Mucosa of stomach (tissue), 1 donor: ENCODE data around the gene TFAP2E.

ENCODE experiments used
- H3K27me3 ChIP-seq: one replicate; pipeline ENCODE4 v1.7.0; 2013; ENCODE audit warnings: mild to moderate bottlenecking, low read length; ENCODE audit not compliant: control insufficient read depth, insufficient read depth
- H3K36me3 ChIP-seq: one replicate; pipeline ENCODE4 v1.7.0; 2013; ENCODE audit warnings: low read length; ENCODE audit not compliant: control insufficient read depth, insufficient read depth
- H3K4me1 ChIP-seq: one replicate; pipeline ENCODE4 v1.7.0; 2013; ENCODE audit warnings: mild to moderate bottlenecking, low read length; ENCODE audit not compliant: control insufficient read depth, insufficient read depth
- H3K4me3 ChIP-seq: one replicate; pipeline ENCODE4 v1.7.0; 2013; ENCODE audit warnings: low read length
- H3K9ac ChIP-seq: one replicate; pipeline ENCODE4 v1.7.0; 2013; ENCODE audit warnings: mild to moderate bottlenecking, low read length, moderate library complexity
- H3K9me3 ChIP-seq: one replicate; pipeline ENCODE4 v1.7.0; 2013; ENCODE audit warnings: mild to moderate bottlenecking, low read length, moderate library complexity; ENCODE audit not compliant: control insufficient read depth
- donor health status: Pancreatic carcinoma.

Gene TFAP2E

GRCh38 chr1:35592991-35593769 lies 20.1 kb downstream of the TFAP2E start:
- no peaks in the 10 kb centered on the region for H3K27me3 ChIP-seq
- H3K9ac ChIP-seq: no peak overlapping the region
- H3K4me3 ChIP-seq: no peak overlapping the region
- no peaks in the 10 kb centered on the region for H3K4me1 ChIP-seq
- H3K9me3 ChIP-seq: no peaks in the 10 kb centered on the region
- H3K36me3 ChIP-seq: no peaks in the 10 kb centered on the region

- no peaks in the 10 kb centered on the region for H3K4me1 ChIP-seq
- no peaks in the 10 kb centered on the region for H3K36me3 ChIP-seq
- no peak overlapping the region for H3K4me3 ChIP-seq
- no peaks in the 10 kb centered on the region for H3K27me3 ChIP-seq
- H3K9ac ChIP-seq: no peak overlapping the region
- H3K9me3 ChIP-seq: no peaks in the 10 kb centered on the region
Measured at GRCh38 chr1:35594005-35594760, 21.1 kb downstream of the TFAP2E start.

- no peaks in the 10 kb centered on the region for H3K27me3 ChIP-seq
- no peaks in the 10 kb centered on the region for H3K36me3 ChIP-seq
- H3K4me1 ChIP-seq: no peaks in the 10 kb centered on the region
- H3K9me3 ChIP-seq: no peaks in the 10 kb centered on the region
- no peak overlapping the region for H3K4me3 ChIP-seq
- H3K9ac ChIP-seq: no peak overlapping the region
Measured at GRCh38 chr1:35595684-35596083, 22.6 kb downstream of the TFAP2E start.

GRCh38 chr1:35597870-35598269 lies 24.8 kb downstream of the TFAP2E start:
- H3K9ac ChIP-seq: no peak overlapping the region
- no peak overlapping the region for H3K4me3 ChIP-seq
- H3K36me3 ChIP-seq: peaks cover 6% of the 10 kb centered on the region
- no peaks in the 10 kb centered on the region for H3K27me3 ChIP-seq
- no peaks in the 10 kb centered on the region for H3K4me1 ChIP-seq
- no peaks in the 10 kb centered on the region for H3K9me3 ChIP-seq

GRCh38 chr1:35598895-35599294 lies 25.8 kb downstream of the TFAP2E start:
- H3K4me3 ChIP-seq: no peak overlapping the region
- H3K36me3 ChIP-seq: peaks cover 14% of the 10 kb centered on the region
- no peaks in the 10 kb centered on the region for H3K9me3 ChIP-seq
- no peaks in the 10 kb centered on the region for H3K4me1 ChIP-seq
- H3K27me3 ChIP-seq: no peaks in the 10 kb centered on the region
- no peak overlapping the region for H3K9ac ChIP-seq

GRCh38 chr1:35599411-35599810 lies 26.3 kb downstream of the TFAP2E start:
- Histone ChIP-seq H3K9ac (no peak overlapping the region), H3K4me3 (no peak overlapping the region), H3K27me3 (no peaks in the 10 kb centered on the region), H3K36me3 (peaks cover 14% of the 10 kb centered on the region), H3K4me1 (no peaks in the 10 kb centered on the region), H3K9me3 (no peaks in the 10 kb centered on the region)

GRCh38 chr1:35600593-35600992 lies 27.5 kb downstream of the TFAP2E start:
- H3K4me3 ChIP-seq: no peak overlapping the region
- H3K9me3 ChIP-seq: no peaks in the 10 kb centered on the region
- no peaks in the 10 kb centered on the region for H3K4me1 ChIP-seq
- H3K9ac ChIP-seq: no peak overlapping the region
- peaks cover 14% of the 10 kb centered on the region for H3K36me3 ChIP-seq
- H3K27me3 ChIP-seq: no peaks in the 10 kb centered on the region

GRCh38 chr1:35603468-35603867 lies 30.4 kb downstream of the TFAP2E start:
- H3K36me3 ChIP-seq: peaks cover 14% of the 10 kb centered on the region

GRCh38 chr1:35603941-35604340 lies 30.8 kb downstream of the TFAP2E start:
- H3K9me3 ChIP-seq: no peaks in the 10 kb centered on the region
- no peak overlapping the region for H3K4me3 ChIP-seq
- H3K4me1 ChIP-seq: no peaks in the 10 kb centered on the region
- H3K36me3 ChIP-seq: peaks cover 14% of the 10 kb centered on the region
- no peaks in the 10 kb centered on the region for H3K27me3 ChIP-seq
- H3K9ac ChIP-seq: no peak overlapping the region

More at GRCh38 chr1:35603468-35603867, 30.4 kb downstream of the TFAP2E start:
- Histone ChIP-seq H3K4me1 (no peaks in the 10 kb centered on the region), H3K9me3 (no peaks in the 10 kb centered on the region), H3K9ac (no peak overlapping the region), H3K27me3 (no peaks in the 10 kb centered on the region), H3K4me3 (no peak overlapping the region)

- H3K27me3 ChIP-seq: no peaks in the 10 kb centered on the region
- peaks cover 14% of the 10 kb centered on the region for H3K36me3 ChIP-seq
- no peak overlapping the region for H3K4me3 ChIP-seq
- H3K9me3 ChIP-seq: no peaks in the 10 kb centered on the region
- H3K9ac ChIP-seq: no peak overlapping the region
- H3K4me1 ChIP-seq: no peaks in the 10 kb centered on the region
Measured at GRCh38 chr1:35605071-35605866, 32.2 kb downstream of the TFAP2E start.

GRCh38 chr1:35605867-35606182 lies 32.7 kb downstream of the TFAP2E start:
- Histone ChIP-seq H3K9ac (no peak overlapping the region), H3K4me1 (no peaks in the 10 kb centered on the region), H3K27me3 (no peaks in the 10 kb centered on the region), H3K36me3 (peaks cover 14% of the 10 kb centered on the region), H3K4me3 (no peak overlapping the region), H3K9me3 (no peaks in the 10 kb centered on the region)

- Histone ChIP-seq H3K36me3 (no peaks in the 10 kb centered on the region), H3K9me3 (no peaks in the 10 kb centered on the region), H3K4me3 (no peak overlapping the region), H3K4me1 (no peaks in the 10 kb centered on the region), H3K9ac (no peak overlapping the region), H3K27me3 (no peaks in the 10 kb centered on the region)
Measured at GRCh38 chr1:35611655-35612054, 38.5 kb downstream of the TFAP2E start.
